GM18951 (cell line): Measurements from ENCODE around the gene LIPI.
"Not testable (repeated sequence)": the region's sequence is repeated elsewhere in the genome, so short reads cannot be mapped to it uniquely, and the experiment has no call there.

Experiments
- POLR2A ChIP-seq: IDR thresholded peaks from 4 replicates; pipeline ENCODE4 v1.6.1; 2011; ENCODE audit warnings: mild to moderate bottlenecking; ENCODE audit not compliant: insufficient read length, insufficient read depth; ENCODE audit errors: extremely low read depth
- in situ Hi-C: fragments of 300-500 bp; cut with MboI; formaldehyde crosslinking; loops from one replicate; pipeline ENCODE4 v1.12.0; 2022; ENCODE audit warnings: low sequenced_read_pairs, mixed read lengths, inconsistent platforms; ENCODE audit not compliant: unreplicated experiment

Gene LIPI

GRCh38 chr21:14096577-14096976 lies 114.2 kb downstream of the LIPI start:
- no peak for TF ChIP-seq POLR2A
- in situ Hi-C loops, result no loop called here

GRCh38 chr21:14096172-14096571 lies 114.6 kb downstream of the LIPI start:
- no peak for TF ChIP-seq POLR2A
- in situ Hi-C loops, result no loop called here

- TF ChIP-seq POLR2A, result no peak
- in situ Hi-C loops, result no loop called here
Observed at GRCh38 chr21:14095056-14095455, 115.7 kb downstream of the LIPI start.

GRCh38 chr21:14092834-14093560 lies 117.8 kb downstream of the LIPI start:
- in situ Hi-C loops, result no loop called here
- no peak for TF ChIP-seq POLR2A

- in situ Hi-C loops, result not testable (repeated sequence)
Observed at GRCh38 chr21:14090184-14090583, 120.6 kb downstream of the LIPI start.

- no peak for TF ChIP-seq POLR2A
- in situ Hi-C loops, result no loop called here
Observed at GRCh38 chr21:14088391-14088790, 122.4 kb downstream of the LIPI start.

- TF ChIP-seq POLR2A, result no peak
- in situ Hi-C loops, result no loop called here
Observed at GRCh38 chr21:14086553-14086952, 124.2 kb downstream of the LIPI start.

- in situ Hi-C loops, result no loop called here
- no peak for TF ChIP-seq POLR2A
Observed at GRCh38 chr21:14084701-14085100, 126.1 kb downstream of the LIPI start.

GRCh38 chr21:14084068-14084501 lies 126.7 kb downstream of the LIPI start:
- in situ Hi-C loops, result no loop called here
- no peak for TF ChIP-seq POLR2A

- in situ Hi-C loops, result no loop called here
- TF ChIP-seq POLR2A, result no peak
Observed at GRCh38 chr21:14080764-14081096, 130.0 kb downstream of the LIPI start.

- no peak for TF ChIP-seq POLR2A
- in situ Hi-C loops, result no loop called here
Observed at GRCh38 chr21:14080040-14080763, 130.6 kb downstream of the LIPI start.

- no peak for TF ChIP-seq POLR2A
- in situ Hi-C loops, result no loop called here
Observed at GRCh38 chr21:14078746-14079375, 131.9 kb downstream of the LIPI start.

- no peak for TF ChIP-seq POLR2A
- in situ Hi-C loops, result no loop called here
Observed at GRCh38 chr21:14076143-14076806, 134.5 kb downstream of the LIPI start.
